Neural cell (in vitro differentiated cells): ENCODE data around the gene TANGO6. TPM values are rescaled to one million over a fixed set of nuclear protein-coding genes. Genes with fewer than 3 reads are reported as not detected.

Experiments
- H2AFZ ChIP-seq: fragments of 200-600, 300-800 bp; sonication (generic), shearing (Covaris generic); 2 replicates; pipeline ENCODE4 v1.6.0; 2014; ENCODE audit warnings: low read depth, mild to moderate bottlenecking, antibody characterized with exemption, low read length, moderate library complexity
- H3F3A ChIP-seq: fragments of 200-600 bp; shearing (Covaris generic); 2 replicates; pipeline ENCODE4 v1.6.1; 2016; ENCODE audit warnings: mild to moderate bottlenecking, moderate library complexity, mixed read lengths, antibody characterized with exemption, low read length; ENCODE audit not compliant: insufficient read depth, poor library complexity, severe bottlenecking
- H3K27ac ChIP-seq: fragments of 200-600, 300-800 bp; sonication (generic), shearing (Covaris generic); 2 replicates; pipeline ENCODE4 v1.5.1; 2014; ENCODE audit warnings: mild to moderate bottlenecking, low read length, moderate library complexity
- H3K27me3 ChIP-seq: fragments of 300-800, 200-600 bp; sonication (generic), shearing (Covaris generic); 2 replicates; pipeline ENCODE4 v1.6.0; 2014; ENCODE audit warnings: mild to moderate bottlenecking, low read depth, low read length, moderate library complexity; ENCODE audit not compliant: insufficient read depth
- H3K36me3 ChIP-seq: fragments of 300-800, 200-600 bp; sonication (generic), shearing (Covaris generic); 2 replicates; pipeline ENCODE4 v1.5.1; 2014; ENCODE audit warnings: mild to moderate bottlenecking, antibody characterized with exemption, low read length, moderate library complexity; ENCODE audit not compliant: insufficient read depth
- H3K4me2 ChIP-seq: fragments of 300-800, 200-600 bp; sonication (generic), shearing (Covaris generic); 2 replicates; pipeline ENCODE4 v1.6.0; 2014; ENCODE audit warnings: mild to moderate bottlenecking, low read length
- H3K4me3 ChIP-seq: fragments of 300-800, 200-600 bp; sonication (generic), shearing (Covaris generic); 2 replicates; pipeline ENCODE4 v1.5.1; 2014; ENCODE audit warnings: mild to moderate bottlenecking, low read length, moderate library complexity
- H3K79me2 ChIP-seq: fragments of 200-600 bp; shearing (Covaris generic); replicated peaks from 2 replicates; pipeline ENCODE4 v1.6.0; 2014; ENCODE audit warnings: mild to moderate bottlenecking, low read length, moderate library complexity; ENCODE audit not compliant: insufficient read depth
- H3K9ac ChIP-seq: fragments of 300-800, 200-600 bp; sonication (generic), shearing (Covaris generic); 2 replicates; pipeline ENCODE4 v1.6.1; 2016; ENCODE audit warnings: mild to moderate bottlenecking, low read length, mixed read lengths
- H3K9me2 ChIP-seq: fragments of 200-600 bp; shearing (Covaris generic); 2 replicates; pipeline ENCODE4 v1.6.1; 2016; ENCODE audit warnings: mild to moderate bottlenecking, low read length, mixed read lengths; ENCODE audit not compliant: insufficient read depth
- H3K9me3 ChIP-seq: fragments of 200-600, 300-800 bp; sonication (generic), shearing (Covaris generic); 2 replicates; pipeline ENCODE4 v1.6.1; 2016; ENCODE audit warnings: mild to moderate bottlenecking, mixed run types, low read length, moderate library complexity, mixed read lengths
- H4K20me1 ChIP-seq: fragments of 200-600 bp; shearing (Covaris generic); 2 replicates; pipeline ENCODE4 v1.6.1; 2016; ENCODE audit warnings: mild to moderate bottlenecking, mixed run types; ENCODE audit not compliant: insufficient read depth
- CTCF ChIP-seq: fragments of 450-650 bp; IDR thresholded peaks from 2 replicates; pipeline ENCODE4 v1.5.1; 2014; ENCODE audit warnings: antibody characterized with exemption, mild to moderate bottlenecking, moderate library complexity; ENCODE audit not compliant: poor library complexity, severe bottlenecking
- EP300 ChIP-seq: fragments of 450-650 bp; conservative IDR thresholded peaks from 2 replicates; pipeline ENCODE4 v1.6.1; 2014; ENCODE audit warnings: antibody characterized with exemption, mild to moderate bottlenecking, moderate library complexity; ENCODE audit not compliant: poor library complexity, severe bottlenecking
- EZH2 ChIP-seq: fragments of 200-600, 300-800 bp; shearing (Covaris generic), sonication (generic); IDR thresholded peaks from 2 replicates; pipeline ENCODE4 v1.6.1; 2014; ENCODE audit warnings: antibody characterized with exemption, low read length, borderline replicate concordance, mild to moderate bottlenecking; ENCODE audit not compliant: insufficient read depth, poor library complexity, severe bottlenecking
- MXI1 ChIP-seq: fragments of 450-650 bp; conservative IDR thresholded peaks from 2 replicates; pipeline ENCODE4 v1.6.1; 2014; ENCODE audit warnings: antibody characterized with exemption, mild to moderate bottlenecking; ENCODE audit not compliant: poor library complexity, severe bottlenecking
- POLR2AphosphoS5 ChIP-seq: IDR thresholded peaks from 2 replicates; pipeline ENCODE4 v1.6.1; 2012
- RAD21 ChIP-seq: fragments of 450-650 bp; conservative IDR thresholded peaks from 2 replicates; pipeline ENCODE4 v1.6.1; 2014; ENCODE audit warnings: antibody characterized with exemption, mild to moderate bottlenecking, moderate library complexity
- SMC3 ChIP-seq: fragments of 450-650 bp; conservative IDR thresholded peaks from 2 replicates; pipeline ENCODE4 v1.6.1; 2014; ENCODE audit warnings: antibody characterized with exemption, mild to moderate bottlenecking, moderate library complexity; ENCODE audit not compliant: poor library complexity
- TAF1 ChIP-seq: IDR thresholded peaks from 2 replicates; pipeline ENCODE4 v1.6.1; 2012; ENCODE audit warnings: low read depth
- polyA plus RNA-seq: library from polyadenylated mRNA; depleted of rRNA; stranded (reverse); fragments of >200 nt; gene quantifications from 2 replicates; pipeline ENCODE4 v1.2.3, GENCODE V29; 2014
- TF ChIP-seq, protein P1 (sequence below): IDR thresholded peaks from 2 replicates; pipeline ENCODE4 v1.6.1; 2012; ENCODE audit warnings: borderline replicate concordance

Gene TANGO6
- polyA plus RNA-seq, 1 donor from 2014 or later = 9.5 TPM

DNA sequence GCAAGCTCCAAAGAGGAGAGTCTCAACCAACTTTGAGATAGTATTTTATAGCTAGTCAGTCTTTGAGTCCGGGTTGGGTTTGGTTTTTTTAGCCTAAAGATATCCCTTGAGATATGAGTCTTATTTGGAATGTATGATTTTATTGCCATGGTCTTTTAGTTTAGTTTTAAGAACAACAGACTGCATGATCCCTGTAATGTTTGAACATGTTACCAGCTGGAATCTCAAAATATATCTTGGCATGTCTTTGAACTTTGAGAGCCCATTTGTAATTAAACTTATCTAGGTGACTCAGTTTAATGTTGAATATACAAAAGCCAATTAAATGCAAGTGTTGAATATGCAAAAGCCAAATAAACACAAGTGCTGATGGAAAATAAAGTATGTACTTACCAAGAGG is 100.6 kb downstream of the TANGO6 start:
- no peaks in the 10 kb centered on the region for H3F3A ChIP-seq
- TF ChIP-seq, protein P1, sequence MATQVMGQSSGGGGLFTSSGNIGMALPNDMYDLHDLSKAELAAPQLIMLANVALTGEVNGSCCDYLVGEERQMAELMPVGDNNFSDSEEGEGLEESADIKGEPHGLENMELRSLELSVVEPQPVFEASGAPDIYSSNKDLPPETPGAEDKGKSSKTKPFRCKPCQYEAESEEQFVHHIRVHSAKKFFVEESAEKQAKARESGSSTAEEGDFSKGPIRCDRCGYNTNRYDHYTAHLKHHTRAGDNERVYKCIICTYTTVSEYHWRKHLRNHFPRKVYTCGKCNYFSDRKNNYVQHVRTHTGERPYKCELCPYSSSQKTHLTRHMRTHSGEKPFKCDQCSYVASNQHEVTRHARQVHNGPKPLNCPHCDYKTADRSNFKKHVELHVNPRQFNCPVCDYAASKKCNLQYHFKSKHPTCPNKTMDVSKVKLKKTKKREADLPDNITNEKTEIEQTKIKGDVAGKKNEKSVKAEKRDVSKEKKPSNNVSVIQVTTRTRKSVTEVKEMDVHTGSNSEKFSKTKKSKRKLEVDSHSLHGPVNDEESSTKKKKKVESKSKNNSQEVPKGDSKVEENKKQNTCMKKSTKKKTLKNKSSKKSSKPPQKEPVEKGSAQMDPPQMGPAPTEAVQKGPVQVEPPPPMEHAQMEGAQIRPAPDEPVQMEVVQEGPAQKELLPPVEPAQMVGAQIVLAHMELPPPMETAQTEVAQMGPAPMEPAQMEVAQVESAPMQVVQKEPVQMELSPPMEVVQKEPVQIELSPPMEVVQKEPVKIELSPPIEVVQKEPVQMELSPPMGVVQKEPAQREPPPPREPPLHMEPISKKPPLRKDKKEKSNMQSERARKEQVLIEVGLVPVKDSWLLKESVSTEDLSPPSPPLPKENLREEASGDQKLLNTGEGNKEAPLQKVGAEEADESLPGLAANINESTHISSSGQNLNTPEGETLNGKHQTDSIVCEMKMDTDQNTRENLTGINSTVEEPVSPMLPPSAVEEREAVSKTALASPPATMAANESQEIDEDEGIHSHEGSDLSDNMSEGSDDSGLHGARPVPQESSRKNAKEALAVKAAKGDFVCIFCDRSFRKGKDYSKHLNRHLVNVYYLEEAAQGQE = no peak
- TF ChIP-seq SMC3 (no peak), EZH2 (no peak), RAD21 (no peak), EP300 (no peak), TAF1 (no peak), MXI1 (no peak)
- H3K9me3 ChIP-seq = peaks cover 3% of the 10 kb centered on the region
- H3K9me2 ChIP-seq = no peaks in the 10 kb centered on the region
- no peaks in the 10 kb centered on the region for H3K36me3 ChIP-seq
- H3K4me2 ChIP-seq = no peak overlapping the region
- H2AFZ ChIP-seq = no peak overlapping the region
- H3K27ac ChIP-seq = no peak overlapping the region
- no peak overlapping the region for H3K4me3 ChIP-seq
- H4K20me1 ChIP-seq = no peaks in the 10 kb centered on the region
- H3K27me3 ChIP-seq = no peaks in the 10 kb centered on the region
- no peaks in the 10 kb centered on the region for H3K79me2 ChIP-seq
- no peak overlapping the region for H3K9ac ChIP-seq

DNA sequence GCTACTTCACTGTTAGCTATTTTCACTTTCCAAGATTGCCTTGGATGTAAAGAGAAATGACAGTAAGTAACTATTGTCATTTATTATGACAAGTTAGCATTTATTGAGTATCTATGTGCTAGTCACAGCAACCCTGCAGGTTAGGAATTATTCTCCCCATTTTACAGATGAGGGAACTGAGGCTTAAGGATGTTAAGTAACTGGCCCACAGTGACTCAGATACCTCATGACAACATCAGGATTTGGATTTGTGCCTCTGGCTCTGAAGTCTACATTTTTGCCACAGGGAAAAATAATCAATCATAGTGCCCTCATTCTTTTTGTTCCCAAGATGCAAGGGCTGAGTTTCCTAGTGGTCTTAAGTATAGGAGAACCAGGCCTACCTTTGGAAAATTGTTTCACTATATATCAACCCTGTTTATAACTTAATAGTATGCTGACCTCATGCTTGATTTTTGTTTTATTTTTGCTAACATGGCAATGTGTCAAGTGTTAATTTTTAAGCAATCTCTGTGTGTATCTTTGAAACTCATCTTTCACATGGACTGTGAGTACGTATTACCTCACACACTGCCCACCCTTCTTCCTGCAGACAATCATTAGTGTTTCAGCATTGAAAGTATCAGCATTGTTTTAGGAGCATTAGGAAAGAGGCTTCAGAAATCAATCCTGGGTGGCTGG is 105.0 kb downstream of the TANGO6 start:
- H4K20me1 ChIP-seq = no peaks in the 10 kb centered on the region
- no peaks in the 10 kb centered on the region for H3K36me3 ChIP-seq
- H3K9me2 ChIP-seq = no peaks in the 10 kb centered on the region
- H3K4me2 ChIP-seq = no peak overlapping the region
- H3K9ac ChIP-seq = no peak overlapping the region
- H3K4me3 ChIP-seq = no peak overlapping the region
- no peaks in the 10 kb centered on the region for H3K27me3 ChIP-seq
- H2AFZ ChIP-seq = no peak overlapping the region
- no peak overlapping the region for H3K27ac ChIP-seq
- TF ChIP-seq RAD21 = no peak
- no peak for TF ChIP-seq EZH2
- no peaks in the 10 kb centered on the region for H3K79me2 ChIP-seq
- H3K9me3 ChIP-seq = peaks cover 3% of the 10 kb centered on the region
- H3F3A ChIP-seq = no peaks in the 10 kb centered on the region

- no peaks in the 10 kb centered on the region for H3K9me3 ChIP-seq
- no peak overlapping the region for H3K27ac ChIP-seq
- H2AFZ ChIP-seq = no peak overlapping the region
- no peaks in the 10 kb centered on the region for H3K27me3 ChIP-seq
- no peaks in the 10 kb centered on the region for H4K20me1 ChIP-seq
- no peaks in the 10 kb centered on the region for H3K9me2 ChIP-seq
- H3K4me3 ChIP-seq = no peak overlapping the region
- H3K36me3 ChIP-seq = no peaks in the 10 kb centered on the region
- TF ChIP-seq POLR2AphosphoS5 = no peak
- no peak for TF ChIP-seq SMC3
- TF ChIP-seq, protein P1 = no peak
- no peak for TF ChIP-seq CTCF
- no peak for TF ChIP-seq RAD21
- no peak for TF ChIP-seq MXI1
- no peak for TF ChIP-seq EP300
- no peak for TF ChIP-seq TAF1
- no peak for TF ChIP-seq EZH2
- no peak overlapping the region for H3K4me2 ChIP-seq
- H3K79me2 ChIP-seq = no peaks in the 10 kb centered on the region
- no peak overlapping the region for H3K9ac ChIP-seq
- no peaks in the 10 kb centered on the region for H3F3A ChIP-seq
These were observed 108.9 kb downstream of the TANGO6 start for GRCh38 chr16:68951991-68952877.
